Epithelial cell of proximal tubule (primary cell): ENCODE results near the gene TANC1. TPM values are rescaled to one million over a fixed set of nuclear protein-coding genes. Genes with fewer than 3 reads are reported as not detected.

Source experiments
- DNase-seq: peaks from one replicate; pipeline ENCODE4 v3.0.0-alpha.2; 2011; ENCODE audit warnings: low read depth
- H3K4me3 ChIP-seq: 2 replicates; pipeline ENCODE4 v1.5.1; 2011; ENCODE audit warnings: low read depth, mild to moderate bottlenecking, low read length
- CTCF ChIP-seq: conservative IDR thresholded peaks from 2 replicates; pipeline ENCODE4 v1.5.1; 2012; ENCODE audit warnings: low read depth, mild to moderate bottlenecking, low read length
- total RNA-seq: library from RNA; depleted of rRNA; stranded (reverse); fragments of >200 nt; gene quantifications from 2 replicates; pipeline ENCODE4 v1.2.3, GENCODE V29; 2015

The TANC1 gene
- total RNA-seq, 1 donor from 2014 or later, result 14.3 TPM

GRCh38 chr2:159157361-159158209 is 189.1 kb downstream of the TANC1 start:
- H3K4me3 ChIP-seq, result no peak overlapping the region
- DNase-seq, result no peak
- TF ChIP-seq CTCF, result no peak

GRCh38 chr2:159160412-159160811 is 192.0 kb downstream of the TANC1 start:
- no peak overlapping the region for H3K4me3 ChIP-seq
- no peak for DNase-seq
- TF ChIP-seq CTCF, result no peak

GRCh38 chr2:159160954-159161353 is 192.5 kb downstream of the TANC1 start:
- H3K4me3 ChIP-seq, result no peak overlapping the region
- TF ChIP-seq CTCF, result no peak
- DNase-seq, result no peak

GRCh38 chr2:159163930-159164329 is 195.5 kb downstream of the TANC1 start:
- no peak overlapping the region for H3K4me3 ChIP-seq
- no peak for DNase-seq

GRCh38 chr2:159164457-159164911 is 196.0 kb downstream of the TANC1 start:
- no peak for DNase-seq
- TF ChIP-seq CTCF, result no peak

More at GRCh38 chr2:159163930-159164329, 195.5 kb downstream of the TANC1 start:
- TF ChIP-seq CTCF, result no peak

GRCh38 chr2:159165048-159165447 is 196.6 kb downstream of the TANC1 start:
- H3K4me3 ChIP-seq, result no peak overlapping the region
- no peak for TF ChIP-seq CTCF
- no peak for DNase-seq

More at GRCh38 chr2:159164457-159164911, 196.0 kb downstream of the TANC1 start:
- H3K4me3 ChIP-seq, result no peak overlapping the region

- H3K4me3 ChIP-seq, result no peak overlapping the region
- peak; percentile 42 for TF ChIP-seq CTCF
- no peak for DNase-seq
Observed at GRCh38 chr2:159168707-159169106, 200.3 kb downstream of the TANC1 start.
